ENCODE data around the gene TBCE.
"Not testable (repeated sequence)": the region's sequence is repeated elsewhere in the genome, so short reads cannot be mapped to it uniquely, and the experiment has no call there.

TBCE gene

GRCh38 chr1:235357485-235358373, 9.5 kb upstream of the TBCE start:
- no peak for DNase-seq

GRCh38 chr1:235358899-235359298, 8.3 kb upstream of the TBCE start:
- no peak for DNase-seq

- DNase-seq = not testable (repeated sequence)
These were observed 3.0 kb upstream of the TBCE start for GRCh38 chr1:235364189-235364588.

GRCh38 chr1:235366286-235366685, 941 bp upstream of the TBCE start:
- no peak for DNase-seq

- DNase-seq = no peak
These were observed 1.2 kb downstream of the TBCE start for GRCh38 chr1:235368428-235368827.

- no peak for DNase-seq
These were observed 2.6 kb downstream of the TBCE start for GRCh38 chr1:235369802-235370201.

GRCh38 chr1:235375919-235376605, 8.8 kb downstream of the TBCE start:
- DNase-seq = no peak

- DNase-seq = not testable (repeated sequence)
These were observed 11.0 kb downstream of the TBCE start for GRCh38 chr1:235378134-235378735.

- DNase-seq = not testable (repeated sequence)
These were observed 14.9 kb downstream of the TBCE start for GRCh38 chr1:235381955-235382739.

GRCh38 chr1:235385633-235386032, 18.4 kb downstream of the TBCE start:
- DNase-seq = not testable (repeated sequence)

GRCh38 chr1:235391874-235392273, 24.6 kb downstream of the TBCE start:
- DNase-seq = no peak

GRCh38 chr1:235397733-235398132, 30.5 kb downstream of the TBCE start:
- no peak for DNase-seq

- no peak for DNase-seq
These were observed 32.4 kb downstream of the TBCE start for GRCh38 chr1:235399661-235400060.

- no peak for DNase-seq
These were observed 34.0 kb downstream of the TBCE start for GRCh38 chr1:235401251-235401650.

GRCh38 chr1:235402457-235403200, 35.4 kb downstream of the TBCE start:
- DNase-seq = no peak

- DNase-seq = no peak
These were observed 36.4 kb downstream of the TBCE start for GRCh38 chr1:235403593-235403992.

GRCh38 chr1:235404190-235404589, 37.0 kb downstream of the TBCE start:
- DNase-seq = no peak

GRCh38 chr1:235407419-235407818, 40.2 kb downstream of the TBCE start:
- no peak for DNase-seq

GRCh38 chr1:235408503-235408960, 41.3 kb downstream of the TBCE start:
- DNase-seq = no peak

GRCh38 chr1:235409042-235409820, 42.0 kb downstream of the TBCE start:
- no peak for DNase-seq

GRCh38 chr1:235410467-235410866, 43.2 kb downstream of the TBCE start:
- DNase-seq = no peak

All from stimulated activated naive CD4-positive, alpha-beta T cell treated with Interleukin-2 at 50 U/mL for 16 hours (primary cell).